ENCODE results near the gene RYK.

RYK gene

GRCh38 chr3:134250717-134251220, at the start of gene RYK:
Gene RYK, minus strand, starts transcription at chr3:134250859. Its CDS starts 205 bp downstream, at chr3:134250654.
- Mint-ChIP-seq H3K4me3 (peak within 1 kb of the TSS; percentile 91 to 96 (median 96)), H3K27ac (peak within 1 kb of the TSS; percentile 97 to 98 (median 97)), H3K4me1 (peaks cover 59% of the 10 kb centered on the region), H3K27me3 (ENCODE audit: low read depth) (no peaks in the 10 kb centered on the region), H3K9me3 (no peaks in the 10 kb centered on the region), H3K36me3 (ENCODE audit: low read depth) (peaks cover 13% of the 10 kb centered on the region)
- TF ChIP-seq CTCF (IDR thresholded peaks at IDR 0.05; ENCODE audit: unreplicated experiment in 3 of 3): no peak

- Mint-ChIP-seq H3K9me3 (peaks cover 6% of the 10 kb centered on the region), H3K36me3 (ENCODE audit: low read depth) (no peaks in the 10 kb centered on the region), H3K4me1 (peaks cover 12% of the 10 kb centered on the region), H3K27ac (peak overlapping the region in 2 of 3 experiments; percentile 31 to 69), H3K4me3 (no peak overlapping the region), H3K27me3 (ENCODE audit: low read depth) (peaks cover 4% of the 10 kb centered on the region)
- no peak for TF ChIP-seq CTCF (IDR thresholded peaks at IDR 0.05; ENCODE audit: unreplicated experiment in 3 of 3)
Observed at GRCh38 chr3:134299888-134300206, 49.2 kb upstream of the RYK start.

- peak; percentile 40 to 51 (median 45) for TF ChIP-seq CTCF (IDR thresholded peaks at IDR 0.05; ENCODE audit: unreplicated experiment in 3 of 3)
- Mint-ChIP-seq H3K9me3 (peaks cover 6% of the 10 kb centered on the region), H3K36me3 (ENCODE audit: low read depth) (no peaks in the 10 kb centered on the region), H3K27ac (peak overlapping the region; percentile 31 to 69 (median 32)), H3K4me3 (no peak overlapping the region), H3K27me3 (ENCODE audit: low read depth) (peaks cover 2% of the 10 kb centered on the region), H3K4me1 (peaks cover 12% of the 10 kb centered on the region)
Observed at GRCh38 chr3:134299185-134299887, 48.7 kb upstream of the RYK start.

- no peak for TF ChIP-seq CTCF (IDR thresholded peaks at IDR 0.05; ENCODE audit: unreplicated experiment in 3 of 3)
- H3K27ac Mint-ChIP-seq: no peak overlapping the region
- peaks cover 12% of the 10 kb centered on the region for H3K4me1 Mint-ChIP-seq
- H3K36me3 Mint-ChIP-seq (ENCODE audit: low read depth): no peaks in the 10 kb centered on the region
- no peak overlapping the region for H3K4me3 Mint-ChIP-seq
- H3K9me3 Mint-ChIP-seq: peaks cover 6% of the 10 kb centered on the region
- H3K27me3 Mint-ChIP-seq (ENCODE audit: low read depth): no peaks in the 10 kb centered on the region
Observed at GRCh38 chr3:134298249-134298648, 47.6 kb upstream of the RYK start.

- TF ChIP-seq CTCF (IDR thresholded peaks at IDR 0.05; ENCODE audit: unreplicated experiment in 3 of 3): no peak
- H3K36me3 Mint-ChIP-seq (ENCODE audit: low read depth): no peaks in the 10 kb centered on the region
- H3K27me3 Mint-ChIP-seq (ENCODE audit: low read depth): no peaks in the 10 kb centered on the region
- peaks cover 6% of the 10 kb centered on the region for H3K9me3 Mint-ChIP-seq
- H3K4me1 Mint-ChIP-seq: peaks cover 15% of the 10 kb centered on the region
- no peak overlapping the region for H3K27ac Mint-ChIP-seq
- H3K4me3 Mint-ChIP-seq: no peak overlapping the region
Observed at GRCh38 chr3:134296616-134297015, 46.0 kb upstream of the RYK start.

- H3K27ac Mint-ChIP-seq: no peak overlapping the region
- no peaks in the 10 kb centered on the region for H3K27me3 Mint-ChIP-seq (ENCODE audit: low read depth)
- H3K4me3 Mint-ChIP-seq: no peak overlapping the region
- no peak for TF ChIP-seq CTCF (IDR thresholded peaks at IDR 0.05; ENCODE audit: unreplicated experiment in 3 of 3)
- no peaks in the 10 kb centered on the region for H3K36me3 Mint-ChIP-seq (ENCODE audit: low read depth)
- peaks cover 6% of the 10 kb centered on the region for H3K9me3 Mint-ChIP-seq
- peaks cover 22% of the 10 kb centered on the region for H3K4me1 Mint-ChIP-seq
Observed at GRCh38 chr3:134295930-134296329, 45.3 kb upstream of the RYK start.

Measured in nephron (organoid).